Activated T-cell treated with anti-CD3 and anti-CD28 coated beads for 24 hours (primary cell): Measurements from ENCODE around the gene ZRSR2.

Source experiments
- DNase-seq: peaks from one replicate; pipeline ENCODE4 v3.0.0-alpha.2; 2020; ENCODE audit warnings: low read depth

Gene ZRSR2

GRCh38 chrX:15854080-15854655 lies 63.9 kb downstream of the ZRSR2 start:
- DNase-seq = no peak

GRCh38 chrX:15854712-15855567 lies 64.7 kb downstream of the ZRSR2 start, which contains the start of gene AP1S2:
AP1S2 (minus strand) TSS chrX:15854813; CDS start chrX:15852524, 2,289 bp downstream.
- DNase-seq = peak; percentile 84

- no peak for DNase-seq
Measured at GRCh38 chrX:15855568-15856221, 65.4 kb downstream of the ZRSR2 start.

GRCh38 chrX:15856222-15856587 lies 65.9 kb downstream of the ZRSR2 start:
- DNase-seq = no peak

GRCh38 chrX:15856636-15857035 lies 66.4 kb downstream of the ZRSR2 start:
- DNase-seq = no peak

GRCh38 chrX:15858051-15858450 lies 67.8 kb downstream of the ZRSR2 start:
- DNase-seq = no peak

- DNase-seq = no peak
Measured at GRCh38 chrX:15860921-15861320, 70.6 kb downstream of the ZRSR2 start.

- DNase-seq = no peak
Measured at GRCh38 chrX:15864023-15864422, 73.7 kb downstream of the ZRSR2 start.

GRCh38 chrX:15864629-15865028 lies 74.3 kb downstream of the ZRSR2 start:
- no peak for DNase-seq

GRCh38 chrX:15866147-15866546 lies 75.9 kb downstream of the ZRSR2 start:
- no peak for DNase-seq

GRCh38 chrX:15869695-15870094 lies 79.4 kb downstream of the ZRSR2 start:
- DNase-seq = no peak

GRCh38 chrX:15870310-15870709 lies 80.0 kb downstream of the ZRSR2 start:
- no peak for DNase-seq
